ENCODE measurements around the gene LMX1A.

DNA sequence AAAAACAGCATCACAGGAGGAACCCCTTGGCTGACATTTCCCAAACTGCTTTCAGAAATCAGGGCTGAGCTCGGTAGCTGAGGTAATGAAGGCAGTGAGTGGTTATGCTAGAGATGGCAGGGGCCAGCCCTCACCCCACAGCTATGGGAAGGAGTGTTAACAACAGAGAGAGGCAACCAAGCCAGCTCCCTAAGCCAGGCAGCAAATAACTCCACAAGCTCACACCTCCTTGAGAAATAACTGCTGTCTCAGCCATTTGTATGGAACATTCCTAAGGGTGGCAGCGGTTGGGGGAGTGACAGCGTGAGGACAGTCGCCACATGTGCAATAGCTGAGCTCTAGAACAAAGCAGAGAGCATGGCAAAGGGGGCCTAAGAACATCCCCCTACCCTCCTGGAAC is 42.6 kb downstream of the LMX1A start:
- TF ChIP-seq POLR2A (IDR thresholded peaks at IDR 0.05) (no peak), CTCF (IDR thresholded peaks at IDR 0.05) (no peak)

Measured in adrenal gland (tissue), 5 donors.